Activated CD8-positive, alpha-beta T cell treated with anti-CD3 and anti-CD28 coated beads for 36 hours (primary cell): ENCODE measurements around the gene AATK. TPM values are rescaled to one million over a fixed set of nuclear protein-coding genes. Genes with fewer than 3 reads are reported as not detected.

ENCODE experiments used
- ATAC-seq: fragments of 200-7000 bp; cut with Tn5 transposase; one replicate; pipeline ENCODE4 v1.10.0; 2021; ENCODE audit warnings: mild to moderate bottlenecking, moderate library complexity
- CTCF ChIA-PET: fragments of 350-600 bp; sonication (Branson Sonifier 250); formaldehyde crosslinking; loops from one replicate; lab custom pipeline; 2021; ENCODE audit warnings: antibody characterized with exemption; lab: Charles Lee
- POLR2A ChIA-PET: fragments of 350-600 bp; sonication (Branson Sonifier 250); formaldehyde crosslinking; loops from one replicate; lab custom pipeline; 2021; ENCODE audit warnings: antibody characterized with exemption; lab: Charles Lee
- DNase-seq: peaks from one replicate; pipeline ENCODE4 v3.0.0-alpha.2; 2020
- H3K27ac Mint-ChIP-seq: one replicate; pipeline ENCODE4 v1.8.0; 2021; ENCODE audit warnings: mild to moderate bottlenecking, mixed read lengths
- H3K27me3 Mint-ChIP-seq: one replicate; pipeline ENCODE4 v1.8.0; 2021; ENCODE audit warnings: mixed read lengths
- H3K36me3 Mint-ChIP-seq: one replicate; pipeline ENCODE4 v1.8.0; 2021; ENCODE audit warnings: low read depth, mixed read lengths
- H3K4me1 Mint-ChIP-seq: one replicate; pipeline ENCODE4 v1.8.0; 2021; ENCODE audit warnings: low read depth, mixed read lengths
- H3K4me3 Mint-ChIP-seq: one replicate; pipeline ENCODE4 v1.8.0; 2021; ENCODE audit warnings: mild to moderate bottlenecking, moderate library complexity, mixed read lengths
- H3K9me3 Mint-ChIP-seq: one replicate; pipeline ENCODE4 v1.8.0; 2021; ENCODE audit warnings: mixed read lengths
- CTCF ChIP-seq: fragments of 200-600 bp; IDR thresholded peaks from one replicate; pipeline ENCODE4 v1.8.0; 2022; ENCODE audit warnings: antibody characterized with exemption, mild to moderate bottlenecking
- intact Hi-C: fragments of 100-400 bp; cut with micrococcal nuclease; formaldehyde crosslinking; loops from one replicate; pipeline ENCODE4 v1.10.0; 2022
- total RNA-seq, 2 experiments: library from RNA; stranded (reverse); gene quantifications; one replicate each; pipeline ENCODE4 v1.2.3, GENCODE V29; 2021

AATK gene
- total RNA-seq, 2 experiments from 2014 or later, result 0.63 to 0.98 TPM

GRCh38 chr17:81115749-81116464 is 50.1 kb downstream of the AATK start:
- H3K4me3 Mint-ChIP-seq, result no peak overlapping the region
- H3K27ac Mint-ChIP-seq, result no peak overlapping the region
- intact Hi-C loops, result no loop called here
- H3K4me1 Mint-ChIP-seq, result peaks cover 5% of the 10 kb centered on the region
- H3K36me3 Mint-ChIP-seq, result no peaks in the 10 kb centered on the region
- no peak for DNase-seq
- no peak for TF ChIP-seq CTCF
- CTCF ChIA-PET, result interaction anchor here (1.1 to 2.0 kb wide), 3 partner anchors 14 to 1034 kb away, joined by 3 to 4 read pairs (median 4); no protein-coding TSS in a partner anchor
- POLR2A ChIA-PET, result no interaction called here
- ATAC-seq, result no peak
- H3K27me3 Mint-ChIP-seq, result peaks cover 1% of the 10 kb centered on the region
- no peaks in the 10 kb centered on the region for H3K9me3 Mint-ChIP-seq

GRCh38 chr17:81115219-81115618 is 50.8 kb downstream of the AATK start:
- POLR2A ChIA-PET, result no interaction called here
- H3K36me3 Mint-ChIP-seq, result no peaks in the 10 kb centered on the region
- no peak overlapping the region for H3K27ac Mint-ChIP-seq
- DNase-seq (no peak), ATAC-seq (no peak)
- no peak overlapping the region for H3K4me3 Mint-ChIP-seq
- CTCF ChIA-PET, result interaction anchor here (0.9 to 2.0 kb wide), 3 partner anchors 13 to 126 kb away, joined by 3 to 4 read pairs (median 4); no protein-coding TSS in a partner anchor
- no peaks in the 10 kb centered on the region for H3K9me3 Mint-ChIP-seq
- intact Hi-C loops, result no loop called here
- peaks cover 5% of the 10 kb centered on the region for H3K4me1 Mint-ChIP-seq
- peaks cover 1% of the 10 kb centered on the region for H3K27me3 Mint-ChIP-seq
- TF ChIP-seq CTCF, result no peak

- H3K27me3 Mint-ChIP-seq, result peaks cover 1% of the 10 kb centered on the region
- H3K27ac Mint-ChIP-seq, result no peak overlapping the region
- CTCF ChIA-PET, result interaction anchor here (0.9 to 2.0 kb wide), 4 partner anchors 12 to 125 kb away, joined by 3 to 4 read pairs (median 4); no protein-coding TSS in a partner anchor
Observed at GRCh38 chr17:81114351-81115093, 51.5 kb downstream of the AATK start.

GRCh38 chr17:81113158-81113724 is 52.8 kb downstream of the AATK start:
- ATAC-seq (no peak), DNase-seq (no peak)
- Mint-ChIP-seq H3K27me3 (no peaks in the 10 kb centered on the region), H3K36me3 (no peaks in the 10 kb centered on the region), H3K9me3 (no peaks in the 10 kb centered on the region), H3K27ac (no peak overlapping the region), H3K4me1 (peaks cover 4% of the 10 kb centered on the region), H3K4me3 (no peak overlapping the region)
- ChIA-PET POLR2A (interaction anchor here (0.5 to 1.4 kb wide), 2 partner anchors 94 to 1454 kb away, joined by 3 read pairs; no protein-coding TSS in a partner anchor), CTCF (interaction anchor here (1.0 kb wide), 1 partner anchor 12 kb away, joined by 3 read pairs; no protein-coding TSS in a partner anchor)
- TF ChIP-seq CTCF, result no peak
- intact Hi-C loops, result no loop called here

More at GRCh38 chr17:81114351-81115093, 51.5 kb downstream of the AATK start:
- H3K4me1 Mint-ChIP-seq, result peaks cover 8% of the 10 kb centered on the region
- DNase-seq (no peak), ATAC-seq (no peak)
- H3K9me3 Mint-ChIP-seq, result no peaks in the 10 kb centered on the region
- intact Hi-C loops, result no loop called here
- no peak overlapping the region for H3K4me3 Mint-ChIP-seq
- no peak for TF ChIP-seq CTCF
- H3K36me3 Mint-ChIP-seq, result no peaks in the 10 kb centered on the region
- POLR2A ChIA-PET, result no interaction called here
